HEK293 (cell line): ENCODE measurements around the gene HES1.

Experiments
- CTCF ChIA-PET: fragments of 350-600 bp; formaldehyde crosslinking; extraction: SDS; loops from one replicate; lab custom pipeline; 2021; ENCODE audit warnings: antibody characterized with exemption; lab: Yijun Ruan, JAX
- POLR2A ChIA-PET: fragments of 300-600 bp; formaldehyde crosslinking; extraction: SDS; loops from one replicate; lab custom pipeline; 2020; ENCODE audit warnings: antibody characterized with exemption, inconsistent platforms; lab: Yijun Ruan, JAX
- H3K27ac ChIP-seq: fragments of 200-500 bp; sonication (Bioruptor generic); 2 replicates; pipeline ENCODE4 v1.5.1; 2014; ENCODE audit warnings: low read depth, low read length, control low read depth, inconsistent platforms; ENCODE audit errors: extremely low read depth
- H3K36me3 ChIP-seq, 2 experiments: fragments of 200-500 bp in 1 of 2; sonication (Bioruptor generic) in 1 of 2; 1 replicate in 1 of 2; 2 replicates in 1 of 2; pipeline ENCODE4 v1.5.1; 2014 to 2017; ENCODE audit warnings: inconsistent platforms in 2 of 2, low read length in 2 of 2; ENCODE audit not compliant: control insufficient read depth in 2 of 2, insufficient read depth in 1 of 2
- H3K4me1 ChIP-seq: fragments of 200-500 bp; sonication (Bioruptor generic); 2 replicates; pipeline ENCODE4 v1.5.1; 2014; ENCODE audit warnings: mild to moderate bottlenecking, low read length, inconsistent platforms; ENCODE audit not compliant: control insufficient read depth, insufficient read depth
- H3K4me3 ChIP-seq: 2 replicates; pipeline ENCODE4 v1.5.1; 2011; ENCODE audit warnings: low read depth, mild to moderate bottlenecking, control low read depth, low read length, moderate library complexity
- H3K9me3 ChIP-seq: fragments of 200-500 bp; sonication (Bioruptor generic); 2 replicates; pipeline ENCODE4 v1.5.1; 2014; ENCODE audit warnings: low read depth, low read length, inconsistent platforms; ENCODE audit not compliant: control insufficient read depth, insufficient read depth
- BCL11B ChIP-seq: fragments of 450-650 bp; formaldehyde crosslinking; IDR thresholded peaks from 2 replicates; pipeline ENCODE4 v1.5.1; 2016; ENCODE audit warnings: low read depth, missing biosample characterization, missing genetic modification characterization
- ELK4 ChIP-seq: IDR thresholded peaks from 2 replicates; pipeline ENCODE4 v1.6.1; 2011; ENCODE audit warnings: mild to moderate bottlenecking, low read depth, low read length, borderline replicate concordance
- HOXC10 ChIP-seq: sonication (generic); formaldehyde crosslinking; IDR thresholded peaks from 2 replicates; pipeline ENCODE4 v1.8.1; 2023; ENCODE audit warnings: mild to moderate bottlenecking, missing genetic modification reagents
- KLF16 ChIP-seq: fragments of 450-650 bp; formaldehyde crosslinking; IDR thresholded peaks from 2 replicates; pipeline ENCODE4 v1.5.1; 2017; ENCODE audit warnings: missing biosample characterization, missing genetic modification characterization
- KLF8 ChIP-seq: fragments of 450-650 bp; formaldehyde crosslinking; IDR thresholded peaks from 2 replicates; pipeline ENCODE4 v1.5.1; 2016; ENCODE audit warnings: missing biosample characterization, missing genetic modification characterization
- PRDM1 ChIP-seq: fragments of 450-650 bp; formaldehyde crosslinking; IDR thresholded peaks from 2 replicates; pipeline ENCODE4; 2016; ENCODE audit warnings: missing biosample characterization, missing genetic modification characterization
- PRDM2 ChIP-seq: fragments of 450-650 bp; formaldehyde crosslinking; IDR thresholded peaks from 2 replicates; pipeline ENCODE4 v1.5.1; 2016; ENCODE audit warnings: missing biosample characterization, missing genetic modification characterization, borderline replicate concordance
- REPIN1 ChIP-seq: fragments of 450-650 bp; formaldehyde crosslinking; IDR thresholded peaks from 2 replicates; pipeline ENCODE4 v1.5.1; 2017; ENCODE audit warnings: missing biosample characterization, missing genetic modification characterization, low read depth
- TSHZ1 ChIP-seq: fragments of 450-650 bp; formaldehyde crosslinking; IDR thresholded peaks from 2 replicates; pipeline ENCODE4 v1.5.1; 2016; ENCODE audit warnings: missing biosample characterization, missing genetic modification characterization, borderline replicate concordance
- ZNF10 ChIP-seq: fragments of 450-650 bp; formaldehyde crosslinking; IDR thresholded peaks from 2 replicates; pipeline ENCODE4 v1.5.1; 2017; ENCODE audit warnings: missing biosample characterization, missing genetic modification characterization
- ZNF133 ChIP-seq: fragments of 450-650 bp; formaldehyde crosslinking; IDR thresholded peaks from 2 replicates; pipeline ENCODE4 v1.5.1; 2016; ENCODE audit warnings: missing biosample characterization, missing genetic modification characterization
- ZNF148 ChIP-seq: fragments of 450-650 bp; formaldehyde crosslinking; IDR thresholded peaks from 2 replicates; pipeline ENCODE4 v1.5.0; 2017; ENCODE audit warnings: missing biosample characterization, missing genetic modification characterization, borderline replicate concordance
- ZNF155 ChIP-seq: fragments of 450-650 bp; formaldehyde crosslinking; IDR thresholded peaks from 2 replicates; pipeline ENCODE4 v1.5.1; 2016; ENCODE audit warnings: missing biosample characterization, missing genetic modification characterization
- ZNF214 ChIP-seq: fragments of 450-650 bp; formaldehyde crosslinking; IDR thresholded peaks from 2 replicates; pipeline ENCODE4 v1.5.1; 2017; ENCODE audit warnings: missing biosample characterization, mild to moderate bottlenecking, missing genetic modification characterization, borderline replicate concordance
- ZNF266 ChIP-seq: fragments of 450-650 bp; formaldehyde crosslinking; IDR thresholded peaks from 2 replicates; pipeline ENCODE4 v1.5.1; 2016; ENCODE audit warnings: missing biosample characterization, missing genetic modification characterization, low read depth
- ZNF341 ChIP-seq: fragments of 450-650 bp; formaldehyde crosslinking; IDR thresholded peaks from 2 replicates; pipeline ENCODE4; 2016; ENCODE audit warnings: low read depth, missing biosample characterization, missing genetic modification characterization
- ZNF518A ChIP-seq: fragments of 450-650 bp; formaldehyde crosslinking; conservative IDR thresholded peaks from 2 replicates; pipeline ENCODE4 v1.5.1; 2016; ENCODE audit warnings: low read depth, missing biosample characterization, missing genetic modification characterization
- ZNF76 ChIP-seq: fragments of 450-650 bp; formaldehyde crosslinking; IDR thresholded peaks from 2 replicates; pipeline ENCODE4; 2016; ENCODE audit warnings: low read depth, missing biosample characterization, missing genetic modification characterization, borderline replicate concordance

HES1 gene

GRCh38 chr3:194099215-194099614 is 36.7 kb upstream of the HES1 start (continued):
- TF ChIP-seq TSHZ1 (tag by site-specific recombination), result no peak
- no peak for TF ChIP-seq PRDM1 (tag by site-specific recombination)
- no peak for TF ChIP-seq ZNF133 (tag by site-specific recombination)
- no peak for TF ChIP-seq HOXC10 (CRISPR knock-in tag)
- TF ChIP-seq ELK4, result no peak
- TF ChIP-seq ZNF155 (tag by site-specific recombination), result no peak
- TF ChIP-seq PRDM2, result no peak
- no peak for TF ChIP-seq KLF8 (tag by site-specific recombination)
- TF ChIP-seq BCL11B, result no peak
- TF ChIP-seq ZNF266 (tag by site-specific recombination), result no peak
- TF ChIP-seq ZNF10 (tag by site-specific recombination), result no peak

- CTCF ChIA-PET, result interaction anchor here (1.2 kb wide), 1 partner anchor 215 kb away, joined by 3 read pairs; no protein-coding TSS in a partner anchor
- POLR2A ChIA-PET, result interaction anchor here (0.9 kb wide), 1 partner anchor 12 kb away, joined by 3 read pairs; no protein-coding TSS in a partner anchor
- H3K4me1 ChIP-seq, result 0 out of 2 replicates have a peak, but pooled peaks cover 3% of the 10 kb centered on the region
- H3K4me3 ChIP-seq, result no peak overlapping the region
- H3K36me3 ChIP-seq, result no peaks in the 10 kb centered on the region
- H3K27ac ChIP-seq, result no peak overlapping the region
- H3K9me3 ChIP-seq, result no peaks in the 10 kb centered on the region
- TF ChIP-seq ZNF341 (tag by site-specific recombination), result no peak
- no peak for TF ChIP-seq KLF16 (tag by site-specific recombination)
- no peak for TF ChIP-seq REPIN1 (tag by site-specific recombination)
- no peak for TF ChIP-seq ZNF214 (tag by site-specific recombination)
- TF ChIP-seq ZNF518A (tag by site-specific recombination), result no peak
- no peak for TF ChIP-seq ZNF148 (tag by site-specific recombination)
- TF ChIP-seq ZNF76 (tag by site-specific recombination), result no peak
These were observed 35.0 kb upstream of the HES1 start for GRCh38 chr3:194100856-194101390.
